HG03066 (cell line): Measurements from ENCODE around the gene CA10.

ENCODE experiments used
- ATAC-seq: cut with Tn5 transposase; IDR thresholded peaks from one replicate; pipeline ENCODE4 v1.9.1; 2021; ENCODE audit warnings: low read depth; ENCODE audit not compliant: unreplicated experiment

The CA10 gene

GRCh38 chr17:52049496-52049895 is 109.0 kb downstream of the CA10 start:
- ATAC-seq: no peak

GRCh38 chr17:52049051-52049450 is 109.5 kb downstream of the CA10 start:
- ATAC-seq: no peak

GRCh38 chr17:52048137-52048898 is 110.2 kb downstream of the CA10 start:
- ATAC-seq: no peak

- ATAC-seq: no peak
Measured at GRCh38 chr17:52047086-52047485, 111.4 kb downstream of the CA10 start.

- ATAC-seq: no peak
Measured at GRCh38 chr17:52041123-52041617, 117.3 kb downstream of the CA10 start.

- no peak for ATAC-seq
Measured at GRCh38 chr17:52036416-52036815, 122.1 kb downstream of the CA10 start.

- no peak for ATAC-seq
Measured at GRCh38 chr17:52035336-52035915, 123.1 kb downstream of the CA10 start.

- ATAC-seq: no peak
Measured at GRCh38 chr17:52032454-52032853, 126.1 kb downstream of the CA10 start.

GRCh38 chr17:52030052-52030451 is 128.5 kb downstream of the CA10 start:
- ATAC-seq: no peak

- no peak for ATAC-seq
Measured at GRCh38 chr17:52027620-52028295, 130.8 kb downstream of the CA10 start.

- no peak for ATAC-seq
Measured at GRCh38 chr17:52027081-52027480, 131.4 kb downstream of the CA10 start.

- no peak for ATAC-seq
Measured at GRCh38 chr17:52026075-52026474, 132.4 kb downstream of the CA10 start.

GRCh38 chr17:52025236-52025635 is 133.3 kb downstream of the CA10 start:
- no peak for ATAC-seq

GRCh38 chr17:52024300-52024870 is 134.1 kb downstream of the CA10 start:
- no peak for ATAC-seq

- ATAC-seq: no peak
Measured at GRCh38 chr17:52011064-52011463, 147.4 kb downstream of the CA10 start.

GRCh38 chr17:51999654-52000053 is 158.9 kb downstream of the CA10 start:
- ATAC-seq: no peak

- ATAC-seq: no peak
Measured at GRCh38 chr17:51997723-51998122, 160.8 kb downstream of the CA10 start.

- no peak for ATAC-seq
Measured at GRCh38 chr17:51995797-51996403, 162.6 kb downstream of the CA10 start.

- ATAC-seq: no peak
Measured at GRCh38 chr17:51992864-51993416, 165.6 kb downstream of the CA10 start.

GRCh38 chr17:51971121-51971520 is 187.4 kb downstream of the CA10 start:
- no peak for ATAC-seq

GRCh38 chr17:51961689-51962088 is 196.8 kb downstream of the CA10 start:
- no peak for ATAC-seq
